IMR-90 (cell line): ENCODE results near the gene TOMM34. TPM values are rescaled to one million over a fixed set of nuclear protein-coding genes. Genes with fewer than 3 reads are reported as not detected.

Experiments used
- ATAC-seq: fragments of 200-7000 bp; cut with Tn5 transposase; 2 replicates; pipeline ENCODE4 v1.9.1; 2020; ENCODE audit warnings: low read depth, mild to moderate bottlenecking, moderate library complexity
- BruUV-seq: library from RNA; stranded (reverse); fragments of 400-500 nt; replicated peaks from 2 replicates; lab custom pipeline; 2021; lab: Mats Ljungman, UMichigan
- CTCF ChIA-PET: fragments of 300-600 bp; formaldehyde crosslinking; extraction: SDS; loops from one replicate; lab custom pipeline; 2021; ENCODE audit warnings: antibody characterized with exemption; lab: Yijun Ruan, JAX
- POLR2A ChIA-PET: fragments of 300-600 bp; sonication (Branson Sonifier 250); formaldehyde crosslinking; loops from one replicate; lab custom pipeline; 2022; ENCODE audit warnings: antibody characterized with exemption; ENCODE audit not compliant: unreplicated experiment; lab: Charles Lee
- DNase-seq: peaks from one replicate; pipeline ENCODE4 v3.0.0; 2013
- H2AFZ ChIP-seq: replicated peaks from 2 replicates; pipeline ENCODE3; 2013; ENCODE audit warnings: low read length, mild to moderate bottlenecking; ENCODE audit not compliant: poor library complexity
- H2AK5ac ChIP-seq: 2 replicates; pipeline ENCODE4 v1.6.1; 2013; ENCODE audit warnings: low read depth, low read length, inconsistent platforms
- H2AK9ac ChIP-seq: replicated peaks from 2 replicates; pipeline ENCODE3; 2013; ENCODE audit warnings: mild to moderate bottlenecking, low read depth, low read length, moderate library complexity; ENCODE audit not compliant: poor library complexity
- H2BK120ac ChIP-seq: 2 replicates; pipeline ENCODE4 v1.6.1; 2013; ENCODE audit warnings: low read depth, low read length, inconsistent platforms
- H2BK15ac ChIP-seq: 3 replicates; pipeline ENCODE4 v1.6.1; 2013; ENCODE audit warnings: low read depth, low read length, inconsistent platforms
- H2BK20ac ChIP-seq: 2 replicates; pipeline ENCODE4 v1.6.1; 2013; ENCODE audit warnings: low read depth, mild to moderate bottlenecking, inconsistent platforms, low read length, moderate library complexity
- H2BK5ac ChIP-seq: 2 replicates; pipeline ENCODE4 v1.6.1; 2013; ENCODE audit warnings: mild to moderate bottlenecking, low read depth, low read length, inconsistent platforms; ENCODE audit not compliant: poor library complexity, severe bottlenecking
- H3K14ac ChIP-seq: replicated peaks from 2 replicates; pipeline ENCODE4 v1.6.1; 2013; ENCODE audit warnings: low read depth, low read length, inconsistent platforms
- H3K18ac ChIP-seq: 2 replicates; pipeline ENCODE4 v1.6.1; 2013; ENCODE audit warnings: low read depth, low read length, control low read depth
- H3K23ac ChIP-seq: 2 replicates; pipeline ENCODE4 v1.6.1; 2013; ENCODE audit warnings: low read depth, low read length, inconsistent platforms
- H3K27ac ChIP-seq: 2 replicates; pipeline ENCODE4 v1.5.1; 2013; ENCODE audit warnings: mild to moderate bottlenecking, control low read depth, low read length; ENCODE audit not compliant: insufficient read depth
- H3K27me3 ChIP-seq: 2 replicates; pipeline ENCODE4 v1.6.1; 2013; ENCODE audit warnings: low read length; ENCODE audit not compliant: control insufficient read depth, insufficient read depth
- H3K36me3 ChIP-seq: 2 replicates; pipeline ENCODE4 v1.6.1; 2013; ENCODE audit warnings: low read length, mixed read lengths; ENCODE audit not compliant: control insufficient read depth, insufficient read depth
- H3K4ac ChIP-seq: 2 replicates; pipeline ENCODE4 v1.6.1; 2013; ENCODE audit warnings: low read depth, low read length, inconsistent platforms
- H3K4me1 ChIP-seq: 2 replicates; pipeline ENCODE4 v1.6.1; 2013; ENCODE audit warnings: low read length, mixed read lengths; ENCODE audit not compliant: control insufficient read depth, insufficient read depth
- H3K4me2 ChIP-seq: 2 replicates; pipeline ENCODE4 v1.6.1; 2013; ENCODE audit warnings: low read depth, mild to moderate bottlenecking, control low read depth, low read length, moderate library complexity
- H3K4me3 ChIP-seq: 2 replicates; pipeline ENCODE4 v1.5.1; 2013; ENCODE audit warnings: low read depth, mild to moderate bottlenecking, control low read depth, low read length, moderate library complexity; ENCODE audit not compliant: insufficient read depth
- H3K56ac ChIP-seq: 2 replicates; pipeline ENCODE4 v1.6.1; 2013; ENCODE audit warnings: low read length, inconsistent platforms; ENCODE audit not compliant: insufficient read depth; ENCODE audit errors: extremely low read depth
- H3K79me1 ChIP-seq, 2 experiments: 2 replicates each; pipeline ENCODE4 v1.6.1; 2013; ENCODE audit warnings: low read length in 2 of 2, inconsistent platforms in 1 of 2, low read depth in 1 of 2
- H3K9ac ChIP-seq: 2 replicates; pipeline ENCODE4 v1.6.1; 2013; ENCODE audit warnings: low read depth, low read length, control low read depth
- H3K9me1 ChIP-seq: 2 replicates; pipeline ENCODE4 v1.6.1; 2013; ENCODE audit warnings: low read length, inconsistent platforms; ENCODE audit not compliant: insufficient read depth
- H3K9me3 ChIP-seq: 2 replicates; pipeline ENCODE4 v1.6.1; 2013; ENCODE audit warnings: low read length; ENCODE audit not compliant: control insufficient read depth, insufficient read depth
- H4K20me1 ChIP-seq: 2 replicates; pipeline ENCODE4 v1.6.1; 2013; ENCODE audit warnings: low read length, inconsistent platforms; ENCODE audit not compliant: insufficient read depth
- H4K5ac ChIP-seq: 2 replicates; pipeline ENCODE4 v1.6.1; 2013; ENCODE audit warnings: mild to moderate bottlenecking, low read depth, low read length, control low read depth
- H4K8ac ChIP-seq, 2 experiments: 2 replicates each; pipeline ENCODE4 v1.6.1; 2013; ENCODE audit warnings: low read depth in 2 of 2, low read length in 2 of 2, control low read depth in 1 of 2, inconsistent platforms in 1 of 2
- H4K91ac ChIP-seq: 2 replicates; pipeline ENCODE4 v1.6.1; 2013; ENCODE audit warnings: low read depth, low read length, inconsistent platforms; ENCODE audit not compliant: insufficient read depth
- BHLHE40 ChIP-seq: fragments of 150-350 bp; IDR thresholded peaks from 2 replicates; pipeline ENCODE4 v1.6.1; 2016; ENCODE audit warnings: mild to moderate bottlenecking, low read depth, low read length
- CEBPB ChIP-seq: IDR thresholded peaks from 2 replicates; pipeline ENCODE4 v1.6.1; 2012; ENCODE audit warnings: low read depth, low read length, improper control_type of control experiment
- CHD1 ChIP-seq: IDR thresholded peaks from 2 replicates; pipeline ENCODE4 v1.6.1; 2012; ENCODE audit warnings: low read depth, low read length, improper control_type of control experiment
- ELK1 ChIP-seq: fragments of 150-350 bp; IDR thresholded peaks from 2 replicates; pipeline ENCODE4 v1.6.1; 2016; ENCODE audit warnings: low read depth, mild to moderate bottlenecking, low read length, moderate library complexity, borderline replicate concordance
- FOS ChIP-seq: fragments of 150-350 bp; IDR thresholded peaks from 2 replicates; pipeline ENCODE4 v1.6.1; 2016; ENCODE audit warnings: low read depth, low read length
- MAFK ChIP-seq: IDR thresholded peaks from 2 replicates; pipeline ENCODE4 v1.6.1; 2012; ENCODE audit warnings: low read depth, low read length, improper control_type of control experiment
- MAZ ChIP-seq: IDR thresholded peaks from 2 replicates; pipeline ENCODE4 v1.6.1; 2012; ENCODE audit warnings: low read depth, mild to moderate bottlenecking, low read length, improper control_type of control experiment, moderate library complexity, borderline replicate concordance
- MXI1 ChIP-seq: IDR thresholded peaks from 2 replicates; pipeline ENCODE4 v1.6.1; 2012; ENCODE audit warnings: low read depth, mild to moderate bottlenecking, low read length, moderate library complexity, borderline replicate concordance
- NFE2L2 ChIP-seq: fragments of 150-350 bp; IDR thresholded peaks from 2 replicates; pipeline ENCODE4 v1.6.1; 2016; ENCODE audit warnings: low read depth, mild to moderate bottlenecking, low read length
- POLR2A ChIP-seq: IDR thresholded peaks from 2 replicates; pipeline ENCODE4 v1.6.1; 2012; ENCODE audit warnings: mild to moderate bottlenecking, low read depth, low read length
- RAD21 ChIP-seq: IDR thresholded peaks from 2 replicates; pipeline ENCODE4 v1.6.1; 2012; ENCODE audit warnings: low read length, improper control_type of control experiment
- RCOR1 ChIP-seq: IDR thresholded peaks from 2 replicates; pipeline ENCODE4 v1.6.1; 2012; ENCODE audit warnings: mild to moderate bottlenecking, low read length, improper control_type of control experiment; ENCODE audit not compliant: insufficient replicate concordance
- RFX5 ChIP-seq: IDR thresholded peaks from 2 replicates; pipeline ENCODE4 v1.8.0; 2012; ENCODE audit warnings: low read depth, mild to moderate bottlenecking, low read length, moderate library complexity
- SMC3 ChIP-seq: fragments of 150-350 bp; IDR thresholded peaks from 2 replicates; pipeline ENCODE4 v1.6.1; 2016; ENCODE audit warnings: low read depth, mild to moderate bottlenecking, antibody characterized with exemption, low read length, moderate library complexity
- USF2 ChIP-seq: fragments of 150-350 bp; IDR thresholded peaks from 2 replicates; pipeline ENCODE4 v1.6.1; 2017; ENCODE audit warnings: mild to moderate bottlenecking, antibody characterized with exemption, low read length, low read depth
- WGBS, 2 experiments: methylation state at CpG; one replicate each; pipeline versions ENCODE4 v1.1.5 to v1.1.7; 2013; ENCODE audit warnings: missing lambda C conversion rate in 2 of 2; ENCODE audit not compliant: insufficient read length in 1 of 2; ENCODE audit errors: extremely low coverage in 2 of 2; 5-methylcytosine and 5-hydroxymethylcytosine counted together
- dilution Hi-C: fragments of 300-500 bp; cut with HindIII; formaldehyde crosslinking; loops from one replicate; pipeline ENCODE4 v1.14.3; 2018; ENCODE audit warnings: low sequenced_read_pairs; ENCODE audit not compliant: unreplicated experiment
- in situ Hi-C: fragments of 300-500 bp; cut with MboI; formaldehyde crosslinking; loops from 3 replicates; pipeline ENCODE4 v1.14.3; 2019; ENCODE audit warnings: low sequenced_read_pairs, inconsistent platforms, mixed read lengths
- intact Hi-C: fragments of 100-400 bp; cut with micrococcal nuclease; formaldehyde crosslinking; loops from 2 replicates; pipeline ENCODE4 v1.10.0; 2022
- polyA plus RNA-seq, 3 experiments: library from polyadenylated mRNA; depleted of rRNA; stranded (reverse); fragments of >200 nt; gene quantifications; 2 replicates each; pipeline ENCODE4 v1.2.3, GENCODE V29; 2012; ENCODE audit warnings: low replicate concordance in 1 of 3
- total RNA-seq: library from RNA; depleted of rRNA; stranded (reverse); fragments of >200 nt; gene quantifications from 2 replicates; pipeline ENCODE4 v1.2.3, GENCODE V29; 2012
- TF ChIP-seq, protein P1 (sequence below): conservative IDR thresholded peaks from 2 replicates; pipeline ENCODE4 v1.5.1; 2012; ENCODE audit warnings: mild to moderate bottlenecking, low read depth, low read length, improper control_type of control experiment

Gene TOMM34
- total and polyA plus RNA-seq, 2 of the 4 experiments (the other 2 are of a cell fraction), result 97.5 to 101 TPM

DNA sequence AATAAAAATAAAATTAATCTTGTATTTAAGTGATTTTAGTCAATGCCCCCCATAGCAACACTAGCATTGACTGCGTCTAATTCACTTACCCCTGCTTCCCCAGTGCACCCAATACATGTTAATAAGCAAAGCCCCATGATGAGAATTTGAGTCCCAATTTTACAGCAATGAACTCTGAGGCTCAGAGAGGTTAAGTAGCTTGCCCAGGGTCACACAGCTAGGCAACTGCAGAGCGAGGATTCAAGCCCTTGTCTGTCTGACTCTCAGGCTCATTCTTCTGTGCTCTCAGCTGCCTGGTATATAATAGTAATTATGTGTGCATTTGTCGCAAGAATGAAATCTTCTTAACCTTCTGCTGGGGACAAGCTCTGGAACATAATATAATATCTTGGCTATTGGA lies 41.9 kb downstream of the TOMM34 start:
- ChIA-PET POLR2A (interaction anchor here (0.6 kb wide), 1 partner anchor 10 kb away, joined by 8 read pairs; no protein-coding TSS in a partner anchor), CTCF (no interaction called here)
- Histone ChIP-seq H3K9ac (no peak overlapping the region), H2BK20ac (no peak overlapping the region), H3K9me1 (peaks cover 5% of the 10 kb centered on the region; the same call in 1 of the 2 replicates), H3K56ac (no peak overlapping the region), H2BK15ac (no peak overlapping the region), H3K4ac (no peak overlapping the region), H3K4me3 (no peak overlapping the region), H2BK120ac (no peak overlapping the region), H3K27ac (no peak overlapping the region), H3K27me3 (no peaks in the 10 kb centered on the region), H3K4me1 (no peaks in the 10 kb centered on the region), H3K18ac (no peak overlapping the region), H2AFZ (no peak overlapping the region), H3K36me3 (peaks cover 30% of the 10 kb centered on the region), H3K14ac (no peak overlapping the region), H3K23ac (no peak overlapping the region), H4K5ac (no peak overlapping the region), H2BK5ac (no peak overlapping the region), H3K4me2 (no peak overlapping the region), H4K20me1 (no peaks in the 10 kb centered on the region), H4K8ac (no peak overlapping the region), H3K9me3 (no peaks in the 10 kb centered on the region), H4K91ac (no peak overlapping the region), H2AK9ac (no peak overlapping the region), H2AK5ac (no peak overlapping the region), H3K79me1 (no peaks in the 10 kb centered on the region)
- dilution Hi-C loops, result no loop called here
- DNase-seq, result no peak
- no peak for ATAC-seq
- no CpG with 5 or more reads among the region's 3 CpGs for WGBS, 2 experiments
- no TSS peak for BruUV-seq
- intact Hi-C loops, result no loop called here
- TF ChIP-seq MAZ (no peak), MXI1 (no peak), CHD1 (no peak), ELK1 (no peak), USF2 (no peak), RAD21 (no peak), CEBPB (no peak), SMC3 (no peak), NFE2L2 (no peak), POLR2A (no peak), FOS (no peak), RFX5 (no peak), BHLHE40 (no peak), MAFK (no peak), RCOR1 (no peak)
- TF ChIP-seq, protein P1, sequence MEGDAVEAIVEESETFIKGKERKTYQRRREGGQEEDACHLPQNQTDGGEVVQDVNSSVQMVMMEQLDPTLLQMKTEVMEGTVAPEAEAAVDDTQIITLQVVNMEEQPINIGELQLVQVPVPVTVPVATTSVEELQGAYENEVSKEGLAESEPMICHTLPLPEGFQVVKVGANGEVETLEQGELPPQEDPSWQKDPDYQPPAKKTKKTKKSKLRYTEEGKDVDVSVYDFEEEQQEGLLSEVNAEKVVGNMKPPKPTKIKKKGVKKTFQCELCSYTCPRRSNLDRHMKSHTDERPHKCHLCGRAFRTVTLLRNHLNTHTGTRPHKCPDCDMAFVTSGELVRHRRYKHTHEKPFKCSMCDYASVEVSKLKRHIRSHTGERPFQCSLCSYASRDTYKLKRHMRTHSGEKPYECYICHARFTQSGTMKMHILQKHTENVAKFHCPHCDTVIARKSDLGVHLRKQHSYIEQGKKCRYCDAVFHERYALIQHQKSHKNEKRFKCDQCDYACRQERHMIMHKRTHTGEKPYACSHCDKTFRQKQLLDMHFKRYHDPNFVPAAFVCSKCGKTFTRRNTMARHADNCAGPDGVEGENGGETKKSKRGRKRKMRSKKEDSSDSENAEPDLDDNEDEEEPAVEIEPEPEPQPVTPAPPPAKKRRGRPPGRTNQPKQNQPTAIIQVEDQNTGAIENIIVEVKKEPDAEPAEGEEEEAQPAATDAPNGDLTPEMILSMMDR, result no peak
- in situ Hi-C loops, result no loop called here
